Esophagus muscularis mucosa (tissue), 3 donors: ENCODE data around the gene ARR3.

Experiments used
- POLR2AphosphoS5 ChIP-seq, 2 donors: sonication (generic); formaldehyde crosslinking; IDR thresholded peaks; one replicate each; pipeline ENCODE4 v1.6.1; 2017; ENCODE audit warnings: antibody characterized with exemption in 2 of 2
- TF ChIP-seq, protein P1 (sequence below), 3 experiments: fragments of 200-600 bp in 2 of 3; fragments of 450-650 bp in 1 of 3; sonication (generic) in 2 of 3; IDR thresholded peaks; one replicate each; pipeline ENCODE4 v1.5.1; 2017 to 2019; ENCODE audit warnings: antibody characterized with exemption in 3 of 3, mild to moderate bottlenecking in 2 of 3, moderate library complexity in 1 of 3

DNA sequence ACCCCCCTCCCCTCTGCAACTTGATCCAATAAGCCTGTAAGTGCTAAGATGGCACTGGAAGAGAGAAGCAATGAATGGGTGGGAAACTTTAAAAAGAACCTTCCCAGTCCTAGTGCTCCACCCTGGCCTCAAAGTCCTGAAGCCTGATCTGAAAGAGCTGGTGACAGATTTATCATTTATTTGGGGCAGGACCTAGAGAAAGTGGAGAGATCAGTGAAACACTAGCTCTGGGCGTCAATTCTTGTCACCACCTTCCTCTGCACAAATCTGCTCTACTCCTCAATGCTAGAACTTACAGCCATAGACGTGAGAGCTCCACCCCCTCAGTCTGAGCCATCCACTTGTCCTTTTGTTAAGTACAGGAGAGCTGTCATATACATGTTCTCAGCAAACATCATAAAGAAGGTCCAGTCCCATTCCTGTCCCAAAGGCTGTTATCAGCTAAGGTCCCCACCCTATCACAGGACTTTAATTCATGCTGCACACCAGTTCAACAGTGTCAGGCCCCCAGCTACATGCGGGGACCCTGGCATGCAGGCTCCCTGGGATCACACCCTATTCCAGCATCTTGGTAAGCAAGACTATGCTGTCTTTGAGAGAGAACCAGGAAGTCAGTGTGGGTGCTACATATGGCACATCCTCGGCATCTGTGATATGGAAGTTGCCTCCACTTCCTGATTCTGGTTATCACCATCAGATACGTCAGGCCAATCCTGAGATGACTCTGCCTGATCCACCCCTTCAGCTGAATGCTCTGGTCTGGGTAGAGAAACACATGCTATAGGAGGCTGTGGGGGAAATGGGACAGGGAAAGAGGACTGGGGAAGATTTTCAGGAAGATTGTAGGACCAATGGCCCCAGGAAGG is 10.5 kb upstream of the ARR3 start:
- TF ChIP-seq, protein P1, sequence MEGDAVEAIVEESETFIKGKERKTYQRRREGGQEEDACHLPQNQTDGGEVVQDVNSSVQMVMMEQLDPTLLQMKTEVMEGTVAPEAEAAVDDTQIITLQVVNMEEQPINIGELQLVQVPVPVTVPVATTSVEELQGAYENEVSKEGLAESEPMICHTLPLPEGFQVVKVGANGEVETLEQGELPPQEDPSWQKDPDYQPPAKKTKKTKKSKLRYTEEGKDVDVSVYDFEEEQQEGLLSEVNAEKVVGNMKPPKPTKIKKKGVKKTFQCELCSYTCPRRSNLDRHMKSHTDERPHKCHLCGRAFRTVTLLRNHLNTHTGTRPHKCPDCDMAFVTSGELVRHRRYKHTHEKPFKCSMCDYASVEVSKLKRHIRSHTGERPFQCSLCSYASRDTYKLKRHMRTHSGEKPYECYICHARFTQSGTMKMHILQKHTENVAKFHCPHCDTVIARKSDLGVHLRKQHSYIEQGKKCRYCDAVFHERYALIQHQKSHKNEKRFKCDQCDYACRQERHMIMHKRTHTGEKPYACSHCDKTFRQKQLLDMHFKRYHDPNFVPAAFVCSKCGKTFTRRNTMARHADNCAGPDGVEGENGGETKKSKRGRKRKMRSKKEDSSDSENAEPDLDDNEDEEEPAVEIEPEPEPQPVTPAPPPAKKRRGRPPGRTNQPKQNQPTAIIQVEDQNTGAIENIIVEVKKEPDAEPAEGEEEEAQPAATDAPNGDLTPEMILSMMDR (IDR thresholded peaks at IDR 0.05) = no peak
- TF ChIP-seq POLR2AphosphoS5 (IDR thresholded peaks at IDR 0.05) = no peak
